Mesodermal cell (in vitro differentiated cells): ENCODE results near the gene FTH1. TPM values are rescaled to one million over a fixed set of nuclear protein-coding genes. Genes with fewer than 3 reads are reported as not detected.
A peak's percentile ranks its signal among the peaks of the same experiment; 100 is the strongest.
"Not testable (repeated sequence)": the region's sequence is repeated elsewhere in the genome, so short reads cannot be mapped to it uniquely, and the experiment has no call there.

Experiments used
- H3K27ac ChIP-seq: 2 replicates; pipeline ENCODE4 v1.7.0; 2013; ENCODE audit warnings: mild to moderate bottlenecking, low read depth, low read length, moderate library complexity; ENCODE audit not compliant: severe bottlenecking
- H3K36me3 ChIP-seq: 2 replicates; pipeline ENCODE4 v1.7.1; 2013; ENCODE audit warnings: mild to moderate bottlenecking, low read length, moderate library complexity; ENCODE audit not compliant: control insufficient read depth, insufficient read depth
- H3K4me1 ChIP-seq: one replicate; pipeline ENCODE4 v1.7.1; 2013; ENCODE audit warnings: mild to moderate bottlenecking, low read length; ENCODE audit not compliant: insufficient read depth, control insufficient read depth, poor library complexity, severe bottlenecking
- H3K4me3 ChIP-seq: 2 replicates; pipeline ENCODE4 v1.7.0; 2013; ENCODE audit warnings: low read length, control low read depth, mild to moderate bottlenecking; ENCODE audit not compliant: insufficient read depth, poor library complexity, severe bottlenecking; ENCODE audit errors: extremely low read depth
- H3K9me3 ChIP-seq: 2 replicates; pipeline ENCODE4 v1.7.1; 2013; ENCODE audit warnings: mild to moderate bottlenecking, low read length, moderate library complexity; ENCODE audit not compliant: control insufficient read depth
- WGBS, 2 experiments: methylation state at CpG; one replicate each; pipeline ENCODE4 v1.1.5; 2013; ENCODE audit warnings: missing lambda C conversion rate in 2 of 2; ENCODE audit not compliant: insufficient coverage in 2 of 2; 5-methylcytosine and 5-hydroxymethylcytosine counted together
- polyA plus RNA-seq, 2 experiments: library from polyadenylated mRNA; stranded (reverse); fragments of 50-300 nt; gene quantifications; one replicate each; pipeline ENCODE4 v1.2.3, GENCODE V29; 2013

The FTH1 gene
- polyA plus RNA-seq (2013, experiment 1 of 2) = 1,624 TPM
- polyA plus RNA-seq (2013, experiment 2 of 2) = 1,415 TPM

DNA sequence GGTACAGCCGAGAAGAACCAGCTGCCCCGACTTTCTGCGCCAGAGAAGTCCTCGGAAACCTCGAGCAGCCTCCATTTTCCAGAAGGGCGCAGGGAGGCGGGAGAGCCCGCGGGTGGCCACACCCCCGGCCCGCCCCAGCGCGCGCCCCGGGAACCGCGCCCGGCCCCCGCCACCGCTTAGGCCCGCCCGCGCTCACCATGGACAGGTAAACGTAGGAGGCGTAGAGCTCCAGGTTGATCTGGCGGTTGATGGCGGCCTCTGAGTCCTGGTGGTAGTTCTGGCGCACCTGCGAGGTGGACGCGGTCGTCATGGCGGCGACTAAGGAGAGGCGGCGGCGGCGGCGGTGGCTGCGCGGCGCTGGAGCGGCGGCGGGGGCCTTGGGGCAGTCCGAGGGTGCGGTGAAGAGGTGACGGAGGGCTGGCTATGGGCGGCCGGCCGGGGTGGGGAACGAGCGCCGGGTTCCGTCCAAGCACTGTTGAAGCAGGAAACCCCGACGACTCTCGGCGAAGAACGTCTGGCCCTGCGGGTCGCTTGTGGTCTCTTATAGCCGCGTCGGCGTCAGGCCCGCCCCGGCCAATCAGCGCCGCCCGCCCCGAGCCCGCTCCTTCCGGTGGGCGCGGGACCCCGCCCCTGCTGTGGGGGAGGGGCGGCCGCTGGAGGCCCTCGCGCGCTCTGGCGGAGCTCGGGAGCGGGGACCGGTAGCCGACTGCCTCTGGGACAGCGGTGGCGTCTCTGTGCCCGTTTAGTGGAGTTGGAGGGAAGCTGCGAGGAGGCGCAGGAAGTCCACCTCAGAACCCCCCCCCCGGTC, at the start of gene FTH1:
Gene FTH1 (minus strand): TSS at position 519 of the 808 bp plus-strand sequence. CDS start 209 bp downstream, at position 310.
- WGBS, 2 experiments = 0 to 1% methylated on average over 57 to 71 of the region's 93 CpGs
- peaks cover 39% of the 10 kb centered on the region for H3K36me3 ChIP-seq
- peaks cover 12% of the 10 kb centered on the region for H3K4me1 ChIP-seq

DNA sequence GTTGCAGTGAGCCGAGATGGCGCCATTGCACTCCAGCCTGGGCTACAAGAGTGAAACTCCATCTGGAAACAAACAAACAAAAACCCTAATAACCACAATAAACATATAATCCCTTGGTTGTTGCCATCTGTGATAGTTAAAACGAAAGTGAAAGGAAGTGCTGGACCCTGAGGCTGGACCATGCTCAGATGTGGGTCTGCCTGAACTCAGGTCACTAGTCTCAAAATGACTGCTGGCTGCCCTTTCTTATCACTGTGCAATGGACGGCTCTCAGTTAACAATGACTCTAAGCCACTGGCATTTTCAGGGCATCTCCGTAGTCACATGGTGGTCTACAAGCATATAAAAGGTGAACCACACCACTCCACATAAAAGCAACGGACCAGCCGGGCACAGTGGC, 48.2 kb upstream of the FTH1 start:
- WGBS, 2 experiments = 86 to 88% methylated on average over 5 to 7 of the region's 7 CpGs
- Histone ChIP-seq H3K36me3 (no peaks in the 10 kb centered on the region), H3K9me3 (peaks cover 4% of the 10 kb centered on the region), H3K4me1 (no peaks in the 10 kb centered on the region), H3K4me3 (no peak overlapping the region), H3K27ac (no peak overlapping the region)

More for the DNA sequence above, at the start of gene FTH1:
- H3K4me3 ChIP-seq = peak within 1 kb of the TSS; percentile 99
- no peaks in the 10 kb centered on the region for H3K9me3 ChIP-seq
- peak within 1 kb of the TSS; percentile 84 for H3K27ac ChIP-seq

DNA sequence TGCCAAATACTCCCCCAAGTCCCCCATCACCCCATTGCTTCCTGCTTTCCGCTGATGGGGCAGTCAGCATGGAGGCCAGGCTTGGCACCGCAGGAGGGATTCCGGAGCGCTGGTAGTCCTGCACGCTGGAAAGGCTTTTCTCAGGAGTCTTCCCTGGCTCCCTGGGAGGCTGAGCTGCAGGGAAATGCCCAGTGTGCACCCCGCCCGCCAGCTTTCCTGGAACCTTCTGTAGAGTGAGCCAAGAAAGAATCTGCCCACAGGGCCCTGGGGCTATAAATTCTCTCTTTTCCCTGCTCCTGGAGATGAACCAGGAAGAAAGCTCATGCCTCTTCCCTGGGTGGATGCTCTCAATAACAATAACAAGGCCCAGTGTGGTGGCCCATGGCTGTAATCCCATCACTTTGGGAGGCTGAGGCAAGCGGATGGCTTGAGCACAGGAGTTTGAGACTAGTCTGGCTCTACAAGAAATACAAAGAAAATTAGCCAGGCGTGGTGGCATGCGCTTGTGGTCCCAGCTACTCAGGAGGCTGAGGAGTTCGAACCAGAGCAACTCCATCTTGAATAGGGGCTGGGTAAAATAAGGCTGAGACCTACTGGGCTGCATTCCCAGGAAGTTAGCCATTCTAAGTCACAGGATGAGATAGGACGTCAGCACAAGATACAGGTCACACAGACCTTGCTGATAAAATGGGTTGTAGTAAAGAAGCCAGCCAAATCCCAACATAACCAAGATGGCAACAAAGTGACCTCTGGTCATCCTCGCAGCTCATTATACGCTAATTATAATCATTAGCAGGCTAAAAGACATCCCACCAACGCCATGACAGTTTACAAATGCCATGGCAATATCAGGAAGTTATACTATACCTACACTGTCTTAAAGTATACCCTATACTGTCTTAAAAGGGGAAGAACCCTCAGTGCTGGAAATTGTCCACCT, 46.4 kb upstream of the FTH1 start:
- WGBS, 2 experiments = 91 to 93% methylated on average over 10 to 14 of the region's 15 CpGs
- H3K27ac ChIP-seq = no peak overlapping the region

DNA sequence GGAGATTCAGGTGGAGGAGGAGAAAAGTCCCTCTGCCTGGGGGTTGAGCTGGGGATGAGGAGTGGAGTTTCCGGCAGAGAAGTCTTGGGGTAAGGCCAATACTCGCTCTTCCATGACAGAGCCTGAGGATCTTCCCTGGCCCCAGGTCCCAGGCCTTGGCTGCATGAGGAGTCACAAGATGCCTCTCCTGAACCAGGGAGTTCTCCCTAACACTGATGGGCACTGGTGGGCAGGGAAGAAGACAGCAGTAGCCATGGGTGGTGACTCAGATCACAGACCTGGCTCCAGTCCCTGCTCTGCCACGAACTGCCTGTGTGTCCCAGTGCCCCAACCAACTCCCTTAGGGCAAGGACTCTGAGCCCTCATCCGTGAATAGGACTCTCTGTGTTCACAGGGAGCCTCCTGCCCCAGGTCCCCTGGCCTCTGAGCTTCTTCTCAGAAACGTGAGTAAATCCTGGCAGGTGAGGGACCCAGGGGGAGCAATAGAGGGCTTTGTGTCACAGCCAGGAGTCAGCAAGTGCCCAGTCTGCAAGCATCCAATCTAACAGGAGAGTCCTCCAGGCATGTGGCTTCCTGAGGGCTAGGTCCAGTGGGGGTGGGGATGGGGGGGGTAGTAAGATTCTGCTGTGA, 45.5 kb upstream of the FTH1 start:
- H3K27ac ChIP-seq = no peak overlapping the region
- no peaks in the 10 kb centered on the region for H3K4me1 ChIP-seq
- WGBS, 2 experiments = 92 to 94% methylated on average over 4 to 5 of the region's 5 CpGs
- H3K9me3 ChIP-seq = no peaks in the 10 kb centered on the region
- H3K4me3 ChIP-seq = no peak overlapping the region
- H3K36me3 ChIP-seq = no peaks in the 10 kb centered on the region

More for the DNA sequence above, 46.4 kb upstream of the FTH1 start:
- no peak overlapping the region for H3K4me3 ChIP-seq
- no peaks in the 10 kb centered on the region for H3K9me3 ChIP-seq
- no peaks in the 10 kb centered on the region for H3K4me1 ChIP-seq
- no peaks in the 10 kb centered on the region for H3K36me3 ChIP-seq

DNA sequence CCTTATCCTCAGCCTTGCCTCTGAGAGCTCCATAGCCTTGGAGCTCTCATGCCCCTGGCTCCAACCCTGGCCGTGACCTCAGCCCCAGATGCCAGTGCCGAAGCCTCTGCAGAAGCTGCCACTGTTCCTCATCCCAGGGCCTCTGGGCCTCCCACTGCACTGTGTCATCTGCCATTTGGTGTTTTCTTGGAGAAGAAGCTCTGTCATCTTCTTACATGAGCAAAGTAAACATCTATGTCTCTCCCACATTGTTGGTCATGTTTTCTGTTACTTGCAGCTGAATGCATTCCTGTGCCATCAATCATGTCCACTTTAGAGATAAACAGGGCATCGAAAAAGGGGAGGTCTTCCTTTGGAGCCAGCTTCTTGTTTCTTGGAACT, 45.0 kb upstream of the FTH1 start:
- Histone ChIP-seq H3K27ac (no peak overlapping the region), H3K36me3 (no peaks in the 10 kb centered on the region), H3K9me3 (no peaks in the 10 kb centered on the region), H3K4me1 (no peaks in the 10 kb centered on the region), H3K4me3 (no peak overlapping the region)
- WGBS, 2 experiments = 87 to 100% methylated on average over 3 of the region's 3 CpGs

DNA sequence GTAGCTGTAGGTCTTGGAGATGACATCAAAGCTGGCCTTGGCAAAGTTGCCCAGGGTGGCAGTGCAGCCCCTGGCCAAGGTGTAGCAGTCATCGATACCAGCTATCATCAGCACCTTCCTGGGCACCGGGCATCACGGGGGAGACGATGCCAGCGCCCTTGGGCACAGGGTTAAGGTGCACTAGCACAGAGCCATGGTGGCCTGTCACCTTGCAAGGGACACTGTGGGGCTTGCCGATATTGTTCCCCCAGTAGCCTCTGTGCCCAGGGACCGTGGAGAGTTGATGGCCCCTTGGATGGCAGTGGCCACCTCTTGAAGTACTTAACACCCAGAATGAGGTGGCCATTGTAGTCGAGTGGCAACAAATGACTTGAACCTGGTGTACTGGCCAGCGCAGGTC, 44.4 kb upstream of the FTH1 start:
- Histone ChIP-seq H3K36me3 (no peaks in the 10 kb centered on the region), H3K27ac (no peak overlapping the region), H3K4me1 (no peaks in the 10 kb centered on the region), H3K9me3 (no peaks in the 10 kb centered on the region), H3K4me3 (no peak overlapping the region)
- WGBS, 2 experiments = 89 to 98% methylated on average over 9 of the region's 9 CpGs

DNA sequence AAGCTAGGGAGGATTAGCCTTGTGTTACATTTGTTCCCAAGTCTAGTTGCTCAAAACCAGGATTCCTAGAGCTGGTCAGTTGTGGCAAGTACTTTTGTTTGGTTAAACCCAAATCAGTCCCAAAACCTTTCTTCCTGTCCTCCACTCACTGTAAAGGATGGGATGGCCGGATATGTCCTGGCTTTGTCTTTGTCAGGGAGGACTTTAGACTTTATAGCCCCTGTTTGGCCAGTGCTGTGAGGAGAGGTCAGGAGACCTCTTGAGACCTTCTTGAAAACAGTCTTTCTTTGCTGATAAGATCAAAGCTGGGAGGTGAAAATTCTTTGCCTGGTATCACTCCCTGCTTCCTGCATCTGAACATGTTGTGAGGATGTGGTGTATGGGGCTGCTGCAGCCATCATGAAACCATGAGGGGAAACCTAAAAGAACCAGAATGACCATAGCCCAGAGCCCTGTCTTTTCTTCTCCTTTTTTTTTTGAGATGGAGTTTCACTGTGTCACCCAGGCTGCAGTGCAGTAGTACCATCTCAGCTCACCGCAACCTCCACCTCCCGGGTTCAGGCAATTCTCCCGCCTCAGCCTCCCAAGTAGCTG, 43.6 kb upstream of the FTH1 start:
- no peaks in the 10 kb centered on the region for H3K9me3 ChIP-seq
- no peak overlapping the region for H3K27ac ChIP-seq
- WGBS, 2 experiments = 80 to 100% methylated on average over 1 to 2 of the region's 4 CpGs
- no peaks in the 10 kb centered on the region for H3K4me1 ChIP-seq
- H3K4me3 ChIP-seq = no peak overlapping the region
- H3K36me3 ChIP-seq = no peaks in the 10 kb centered on the region

DNA sequence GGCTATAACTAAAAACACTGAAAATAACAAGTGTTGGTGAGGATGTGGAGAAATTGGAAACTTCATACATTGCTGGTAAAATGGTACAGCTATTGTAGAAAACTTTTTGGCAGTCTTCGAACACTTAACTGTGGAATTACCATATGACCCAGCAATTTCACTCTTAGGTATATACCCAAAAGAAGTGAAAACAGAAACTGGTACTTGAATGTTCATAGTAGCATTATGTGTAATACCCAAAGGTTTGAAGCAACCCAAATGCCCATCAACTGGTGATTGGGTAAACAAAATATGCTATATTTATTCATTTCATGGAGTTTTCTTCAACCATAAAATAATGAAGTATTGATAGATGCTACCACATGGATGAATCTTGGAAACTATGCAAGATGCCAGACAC, 40.8 kb upstream of the FTH1 start:
- Histone ChIP-seq H3K4me3 (no peak overlapping the region), H3K9me3 (no peaks in the 10 kb centered on the region), H3K4me1 (peaks cover 4% of the 10 kb centered on the region), H3K27ac (no peak overlapping the region), H3K36me3 (no peaks in the 10 kb centered on the region)
- no CpG with 5 or more reads among the region's 1 CpG for WGBS, 2 experiments

DNA sequence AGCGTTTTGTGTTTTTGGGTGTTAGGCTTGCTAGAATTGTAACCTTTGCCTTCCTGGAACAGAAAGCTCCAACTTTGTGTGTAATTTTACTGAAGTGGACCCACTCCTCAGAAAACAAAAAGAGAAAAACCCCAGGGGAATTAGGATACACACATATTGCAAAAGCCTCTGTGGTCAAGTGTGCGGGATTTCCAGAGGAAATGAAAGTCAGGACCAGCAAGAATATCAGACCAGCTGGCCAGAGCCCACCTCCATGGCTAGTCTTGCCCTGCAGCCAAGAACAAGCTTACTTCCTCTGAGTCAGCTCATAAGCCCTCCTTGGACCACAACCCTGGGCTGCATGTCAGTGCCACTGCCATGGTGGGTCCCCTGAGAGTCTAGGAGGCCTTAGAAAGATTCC, 37.0 kb upstream of the FTH1 start:
- H3K36me3 ChIP-seq = no peaks in the 10 kb centered on the region
- peaks cover 4% of the 10 kb centered on the region for H3K4me1 ChIP-seq
- peaks cover 4% of the 10 kb centered on the region for H3K9me3 ChIP-seq
- 90 to 100% methylated on average over 1 of the region's 2 CpGs for WGBS, 2 experiments
- H3K27ac ChIP-seq = no peak overlapping the region
- H3K4me3 ChIP-seq = no peak overlapping the region

DNA sequence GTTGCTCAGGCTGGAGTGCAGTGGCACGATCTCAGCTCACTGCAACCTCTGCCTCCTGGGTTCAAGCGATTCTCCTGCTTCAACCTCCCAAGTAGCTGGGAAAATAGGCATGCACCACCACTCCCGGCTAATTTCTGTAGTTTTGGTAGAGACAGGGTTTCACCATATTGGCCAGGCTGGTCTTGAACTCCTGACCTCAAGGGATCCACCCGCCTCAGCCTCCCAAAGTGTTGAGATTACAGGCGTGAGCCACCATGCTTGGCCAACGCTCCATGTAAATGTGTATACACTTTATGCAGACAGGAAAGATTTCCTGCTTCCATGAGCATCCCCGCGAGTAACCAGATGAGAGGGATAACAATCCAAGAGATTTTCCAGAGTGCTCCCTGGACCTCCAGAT, 34.8 kb upstream of the FTH1 start:
- H3K4me3 ChIP-seq, H3K36me3 ChIP-seq, H3K27ac ChIP-seq, H3K4me1 ChIP-seq: not testable (repeated sequence)
- WGBS, 2 experiments = 86 to 90% methylated on average over 7 of the region's 8 CpGs
- H3K9me3 ChIP-seq = peaks cover 11% of the 10 kb centered on the region
